ENCODE results near the gene RHBDL2.

The RHBDL2 gene

DNA sequence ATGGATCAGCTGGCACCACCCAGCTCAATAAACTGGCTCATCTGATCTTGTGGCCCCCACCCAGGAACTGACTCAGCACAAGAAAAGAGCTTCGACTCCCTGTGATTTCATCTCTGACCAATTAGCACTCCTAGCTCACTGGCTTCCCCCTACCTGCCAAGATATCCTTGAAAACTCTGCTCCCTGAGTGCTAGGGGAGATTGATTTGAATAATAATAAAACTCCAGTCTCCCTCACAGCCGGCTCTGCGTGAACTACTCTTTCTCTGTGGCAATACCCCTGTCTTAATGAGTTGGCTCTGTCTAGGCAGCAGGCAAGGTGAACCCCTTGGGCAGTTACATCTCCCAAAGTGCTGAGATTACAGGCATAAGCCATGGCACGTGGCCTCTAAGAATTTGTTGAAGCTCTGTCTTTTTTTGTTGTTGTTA is 11.8 kb upstream of the RHBDL2 start:
- DNase-seq (ENCODE audit: low read depth): no peak
- H3K4me3 ChIP-seq (ENCODE audit: low read depth, low read length): no peak overlapping the region
- TF ChIP-seq POLR2A (IDR thresholded peaks at IDR 0.05; ENCODE audit: extremely low read depth, insufficient read length) (no peak), MAX (IDR thresholded peaks at IDR 0.05; ENCODE audit: low read depth, low read length) (no peak), CTCF (IDR thresholded peaks at IDR 0.05; ENCODE audit: low read depth, low read length) (no peak), MYC (IDR thresholded peaks at IDR 0.05; ENCODE audit: low read depth, low read length) (no peak)

- no peak for DNase-seq (ENCODE audit: low read depth)
- TF ChIP-seq MAX (IDR thresholded peaks at IDR 0.05; ENCODE audit: low read depth, low read length) (no peak), CTCF (IDR thresholded peaks at IDR 0.05; ENCODE audit: low read depth, low read length) (no peak), POLR2A (IDR thresholded peaks at IDR 0.05; ENCODE audit: extremely low read depth, insufficient read length) (no peak), MYC (IDR thresholded peaks at IDR 0.05; ENCODE audit: low read depth, low read length) (no peak)
- no peak overlapping the region for H3K4me3 ChIP-seq (ENCODE audit: low read depth, low read length)
These were observed 8.9 kb upstream of the RHBDL2 start for GRCh38 chr1:38950553-38950952.

DNA sequence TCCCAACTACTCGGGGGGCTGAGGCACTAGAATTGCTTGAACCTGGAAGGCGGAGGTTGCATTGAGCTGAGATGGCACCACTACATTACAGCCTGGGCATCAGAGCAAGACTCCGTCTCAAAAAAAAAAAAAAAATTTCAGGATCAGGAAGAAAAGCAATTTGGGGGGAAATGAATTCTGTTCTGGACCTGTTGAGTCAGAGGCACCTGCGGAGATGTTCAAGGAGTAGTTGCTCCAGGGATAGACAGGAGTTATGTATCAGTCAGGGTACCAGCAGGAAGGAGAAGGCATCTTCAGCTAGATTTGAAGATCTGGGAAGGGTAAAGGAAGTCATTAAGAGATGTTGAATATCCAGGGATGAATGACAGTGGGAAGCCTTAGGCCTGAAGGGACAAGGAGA is 2.9 kb upstream of the RHBDL2 start:
- DNase-seq (ENCODE audit: low read depth): no peak
- H3K4me3 ChIP-seq (ENCODE audit: low read depth, low read length): no peak overlapping the region
- TF ChIP-seq POLR2A (IDR thresholded peaks at IDR 0.05; ENCODE audit: extremely low read depth, insufficient read length) (no peak), CTCF (IDR thresholded peaks at IDR 0.05; ENCODE audit: low read depth, low read length) (no peak), MAX (IDR thresholded peaks at IDR 0.05; ENCODE audit: low read depth, low read length) (no peak), MYC (IDR thresholded peaks at IDR 0.05; ENCODE audit: low read depth, low read length) (no peak)

GRCh38 chr1:38942664-38943428 is 1.2 kb upstream of the RHBDL2 start:
- no peak for DNase-seq (ENCODE audit: low read depth)
- TF ChIP-seq MYC (IDR thresholded peaks at IDR 0.05; ENCODE audit: low read depth, low read length): no peak
- TF ChIP-seq CTCF (IDR thresholded peaks at IDR 0.05; ENCODE audit: low read depth, low read length): no peak
- TF ChIP-seq MAX (IDR thresholded peaks at IDR 0.05; ENCODE audit: low read depth, low read length): no peak
- TF ChIP-seq POLR2A (IDR thresholded peaks at IDR 0.05; ENCODE audit: extremely low read depth, insufficient read length): no peak
- H3K4me3 ChIP-seq (ENCODE audit: low read depth, low read length): no peak overlapping the region

DNA sequence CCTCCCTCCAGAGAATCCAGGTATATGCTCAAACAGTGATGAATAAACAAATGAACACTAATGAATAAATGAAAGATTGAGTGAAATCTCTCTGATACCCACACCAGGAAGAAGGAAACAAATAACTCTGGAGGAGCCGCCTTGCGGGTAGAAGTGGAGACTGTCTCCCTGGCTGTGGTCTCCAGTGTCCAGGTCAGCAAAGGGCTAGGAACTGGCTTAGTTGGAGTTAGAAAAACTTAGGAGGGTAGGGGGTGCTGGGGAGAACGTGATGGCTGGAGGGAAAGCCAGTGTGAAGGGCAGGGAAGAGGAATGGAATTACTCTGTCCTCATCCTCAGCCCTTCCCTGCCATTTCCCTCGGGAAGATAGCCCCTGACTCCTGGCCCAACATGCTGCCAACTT is 537 bp downstream of the RHBDL2 start:
- no peak overlapping the region for H3K4me3 ChIP-seq (ENCODE audit: low read depth, low read length)
- no peak for TF ChIP-seq CTCF (IDR thresholded peaks at IDR 0.05; ENCODE audit: low read depth, low read length)
- no peak for TF ChIP-seq MAX (IDR thresholded peaks at IDR 0.05; ENCODE audit: low read depth, low read length)
- TF ChIP-seq POLR2A (IDR thresholded peaks at IDR 0.05; ENCODE audit: extremely low read depth, insufficient read length): no peak
- TF ChIP-seq MYC (IDR thresholded peaks at IDR 0.05; ENCODE audit: low read depth, low read length): no peak
- no peak for DNase-seq (ENCODE audit: low read depth)

Measured in NB4 (cell line).